Skin epidermis (tissue), 12 donors: Measurements from ENCODE around the gene THRSP.
"Not testable (repeated sequence)": the region's sequence is repeated elsewhere in the genome, so short reads cannot be mapped to it uniquely, and the experiment has no call there.

Source experiments
- H3K27ac ChIP-seq, 21 experiments: fragments of 200-600 bp; sonication (generic) in 11 of 21; one replicate each; pipeline ENCODE4 v1.5.0; 2020; ENCODE audit warnings: mild to moderate bottlenecking in 3 of 21, inconsistent platforms in 2 of 21, moderate library complexity in 2 of 21
- H3K4me3 ChIP-seq, 7 experiments: fragments of 200-600 bp; sonication (generic) in 2 of 7; one replicate each; pipeline ENCODE4 v1.5.0; 2020; ENCODE audit warnings: inconsistent platforms in 2 of 7, mild to moderate bottlenecking in 2 of 7, moderate library complexity in 1 of 7

The THRSP gene

GRCh38 chr11:78080818-78081495, 17.3 kb downstream of the THRSP start:
- Histone ChIP-seq H3K4me3 (no peak overlapping the region), H3K27ac (no peak overlapping the region)

GRCh38 chr11:78081583-78081982, 17.9 kb downstream of the THRSP start:
- no peak overlapping the region for H3K27ac ChIP-seq
- no peak overlapping the region for H3K4me3 ChIP-seq

- H3K27ac ChIP-seq, result no peak overlapping the region
- no peak overlapping the region for H3K4me3 ChIP-seq
These were observed 18.5 kb downstream of the THRSP start for GRCh38 chr11:78082146-78082545.

- Histone ChIP-seq H3K4me3 (no peak overlapping the region), H3K27ac (no peak overlapping the region)
These were observed 19.4 kb downstream of the THRSP start for GRCh38 chr11:78083021-78083420.

- not testable (repeated sequence) for H3K4me3 ChIP-seq, H3K27ac ChIP-seq
These were observed 20.8 kb downstream of the THRSP start for GRCh38 chr11:78084506-78084905.

- Histone ChIP-seq H3K4me3 (no peak overlapping the region), H3K27ac (no peak overlapping the region)
These were observed 22.3 kb downstream of the THRSP start for GRCh38 chr11:78085972-78086371.

GRCh38 chr11:78086521-78087074, 22.9 kb downstream of the THRSP start:
- H3K4me3 ChIP-seq, H3K27ac ChIP-seq: not testable (repeated sequence)

- no peak overlapping the region for H3K4me3 ChIP-seq
- H3K27ac ChIP-seq, result no peak overlapping the region
These were observed 30.6 kb downstream of the THRSP start for GRCh38 chr11:78094250-78094649.

- Histone ChIP-seq H3K4me3 (no peak overlapping the region), H3K27ac (no peak overlapping the region)
These were observed 34.2 kb downstream of the THRSP start for GRCh38 chr11:78097666-78098385.

GRCh38 chr11:78099666-78100065, 36.0 kb downstream of the THRSP start:
- H3K27ac ChIP-seq, result no peak overlapping the region
- no peak overlapping the region for H3K4me3 ChIP-seq

GRCh38 chr11:78100261-78100660, 36.6 kb downstream of the THRSP start:
- Histone ChIP-seq H3K4me3 (no peak overlapping the region), H3K27ac (no peak overlapping the region)

GRCh38 chr11:78100676-78101472, 37.2 kb downstream of the THRSP start:
- Histone ChIP-seq H3K27ac (no peak overlapping the region), H3K4me3 (no peak overlapping the region)

- no peak overlapping the region for H3K4me3 ChIP-seq
- H3K27ac ChIP-seq, result no peak overlapping the region
These were observed 45.7 kb downstream of the THRSP start for GRCh38 chr11:78109081-78110015.

GRCh38 chr11:78110351-78110750, 46.7 kb downstream of the THRSP start:
- no peak overlapping the region for H3K27ac ChIP-seq

GRCh38 chr11:78110830-78111229, 47.2 kb downstream of the THRSP start:
- H3K27ac ChIP-seq, result no peak overlapping the region
- H3K4me3 ChIP-seq, result no peak overlapping the region

More at GRCh38 chr11:78110351-78110750, 46.7 kb downstream of the THRSP start:
- H3K4me3 ChIP-seq, result no peak overlapping the region

GRCh38 chr11:78111298-78111697, 47.6 kb downstream of the THRSP start:
- Histone ChIP-seq H3K4me3 (no peak overlapping the region), H3K27ac (no peak overlapping the region)

- no peak overlapping the region for H3K4me3 ChIP-seq
- H3K27ac ChIP-seq, result no peak overlapping the region
These were observed 49.1 kb downstream of the THRSP start for GRCh38 chr11:78112582-78113275.
